ENCODE measurements around the gene REEP1.

- TF ChIP-seq ZBTB7A (IDR thresholded peaks at IDR 0.05; ENCODE audit: low read depth) (no peak), TEAD4 (IDR thresholded peaks at IDR 0.05) (no peak), NFIC (IDR thresholded peaks at IDR 0.05) (no peak), CEBPB (IDR thresholded peaks at IDR 0.05) (no peak), TCF12 (IDR thresholded peaks at IDR 0.05; ENCODE audit: low read depth) (no peak), EP300 (IDR thresholded peaks at IDR 0.05; ENCODE audit: borderline replicate concordance) (no peak), RAD21 (IDR thresholded peaks at IDR 0.05; ENCODE audit: low read depth) (no peak), MAX (IDR thresholded peaks at IDR 0.05) (no peak)
Measured at GRCh38 chr2:86241611-86242010, 95.8 kb downstream of the REEP1 start.
